ENCODE measurements around the gene PHF14.
"Not testable (repeated sequence)": the region's sequence is repeated elsewhere in the genome, so short reads cannot be mapped to it uniquely, and the experiment has no call there.

PHF14 gene

GRCh38 chr7:10973061-10973941 is at the start of gene PHF14:
Gene PHF14 (plus strand): TSS chr7:10973872. CDS start chr7:10974324, 452 bp downstream.
- DNase-seq (ENCODE audit: low read depth in 3 of 3, low spot score in 1 of 3), result peak; percentile 90 to 91 (median 91)

GRCh38 chr7:10924370-10924769 is 49.3 kb upstream of the PHF14 start:
- no peak for DNase-seq (ENCODE audit: low read depth in 3 of 3, low spot score in 1 of 3)

- not testable (repeated sequence) for DNase-seq (ENCODE audit: low read depth in 3 of 3, low spot score in 1 of 3)
Observed at GRCh38 chr7:10928203-10928602, 45.5 kb upstream of the PHF14 start.

- no peak for DNase-seq (ENCODE audit: low read depth in 3 of 3, low spot score in 1 of 3)
Observed at GRCh38 chr7:10930551-10930950, 43.1 kb upstream of the PHF14 start.

- no peak for DNase-seq (ENCODE audit: low read depth in 3 of 3, low spot score in 1 of 3)
Observed at GRCh38 chr7:10931161-10931560, 42.5 kb upstream of the PHF14 start.

- no peak for DNase-seq (ENCODE audit: low read depth in 3 of 3, low spot score in 1 of 3)
Observed at GRCh38 chr7:10934292-10934691, 39.4 kb upstream of the PHF14 start.

- no peak for DNase-seq (ENCODE audit: low read depth in 3 of 3, low spot score in 1 of 3)
Observed at GRCh38 chr7:10939237-10939910, 34.3 kb upstream of the PHF14 start.

- peak; percentile 64 to 79 (median 74) for DNase-seq (ENCODE audit: low read depth in 3 of 3, low spot score in 1 of 3)
Observed at GRCh38 chr7:10939911-10940703, 33.6 kb upstream of the PHF14 start.

- DNase-seq (ENCODE audit: low read depth in 3 of 3, low spot score in 1 of 3), result no peak
Observed at GRCh38 chr7:10940704-10941355, 32.8 kb upstream of the PHF14 start.

GRCh38 chr7:10950494-10950893 is 23.2 kb upstream of the PHF14 start:
- no peak for DNase-seq (ENCODE audit: low read depth in 3 of 3, low spot score in 1 of 3)

GRCh38 chr7:10950974-10951578 is 22.6 kb upstream of the PHF14 start:
- not testable (repeated sequence) for DNase-seq (ENCODE audit: low read depth in 3 of 3, low spot score in 1 of 3)

GRCh38 chr7:10952588-10952987 is 21.1 kb upstream of the PHF14 start:
- no peak for DNase-seq (ENCODE audit: low read depth in 3 of 3, low spot score in 1 of 3)

GRCh38 chr7:10953078-10953750 is 20.5 kb upstream of the PHF14 start:
- DNase-seq (ENCODE audit: low read depth in 3 of 3, low spot score in 1 of 3), result not testable (repeated sequence)

- no peak for DNase-seq (ENCODE audit: low read depth in 3 of 3, low spot score in 1 of 3)
Observed at GRCh38 chr7:10956528-10956927, 17.1 kb upstream of the PHF14 start.

GRCh38 chr7:10960242-10960641 is 13.4 kb upstream of the PHF14 start:
- DNase-seq (ENCODE audit: low read depth in 3 of 3, low spot score in 1 of 3), result not testable (repeated sequence)

GRCh38 chr7:10965016-10965415 is 8.7 kb upstream of the PHF14 start:
- not testable (repeated sequence) for DNase-seq (ENCODE audit: low read depth in 3 of 3, low spot score in 1 of 3)

- DNase-seq (ENCODE audit: low read depth in 3 of 3, low spot score in 1 of 3), result no peak
Observed at GRCh38 chr7:10972174-10972573, 1.5 kb upstream of the PHF14 start.

- DNase-seq (ENCODE audit: low read depth in 3 of 3, low spot score in 1 of 3), result peak in 1 of 3 donors; percentile 6
Observed at GRCh38 chr7:10973942-10974911, 555 bp downstream of the PHF14 start.

GRCh38 chr7:10977113-10977512 is 3.4 kb downstream of the PHF14 start:
- DNase-seq (ENCODE audit: low read depth in 3 of 3, low spot score in 1 of 3), result no peak
